NB4 (cell line): ENCODE measurements around the gene ARPC2.

Experiments used
- DNase-seq: peaks from one replicate; pipeline ENCODE4 v3.0.0; 2010; ENCODE audit warnings: low read depth
- H3K4me3 ChIP-seq: one replicate; pipeline ENCODE4 v1.5.1; 2011; ENCODE audit warnings: mild to moderate bottlenecking, low read depth, low read length, moderate library complexity
- MYC ChIP-seq: IDR thresholded peaks from 2 replicates; pipeline ENCODE4 v1.6.1; 2011; ENCODE audit warnings: low read depth, low read length
- POLR2A ChIP-seq: IDR thresholded peaks from 2 replicates; pipeline ENCODE4 v1.6.1; 2011; ENCODE audit warnings: mild to moderate bottlenecking; ENCODE audit not compliant: insufficient read length; ENCODE audit errors: extremely low read depth
- TF ChIP-seq, protein P1 (sequence below): IDR thresholded peaks from 2 replicates; pipeline ENCODE4 v1.6.1; 2011; ENCODE audit warnings: low read depth, low read length
- TF ChIP-seq, protein P2 (sequence below): IDR thresholded peaks from one replicate; pipeline ENCODE4 v1.5.1; 2012; ENCODE audit warnings: low read depth, low read length

The ARPC2 gene

DNA sequence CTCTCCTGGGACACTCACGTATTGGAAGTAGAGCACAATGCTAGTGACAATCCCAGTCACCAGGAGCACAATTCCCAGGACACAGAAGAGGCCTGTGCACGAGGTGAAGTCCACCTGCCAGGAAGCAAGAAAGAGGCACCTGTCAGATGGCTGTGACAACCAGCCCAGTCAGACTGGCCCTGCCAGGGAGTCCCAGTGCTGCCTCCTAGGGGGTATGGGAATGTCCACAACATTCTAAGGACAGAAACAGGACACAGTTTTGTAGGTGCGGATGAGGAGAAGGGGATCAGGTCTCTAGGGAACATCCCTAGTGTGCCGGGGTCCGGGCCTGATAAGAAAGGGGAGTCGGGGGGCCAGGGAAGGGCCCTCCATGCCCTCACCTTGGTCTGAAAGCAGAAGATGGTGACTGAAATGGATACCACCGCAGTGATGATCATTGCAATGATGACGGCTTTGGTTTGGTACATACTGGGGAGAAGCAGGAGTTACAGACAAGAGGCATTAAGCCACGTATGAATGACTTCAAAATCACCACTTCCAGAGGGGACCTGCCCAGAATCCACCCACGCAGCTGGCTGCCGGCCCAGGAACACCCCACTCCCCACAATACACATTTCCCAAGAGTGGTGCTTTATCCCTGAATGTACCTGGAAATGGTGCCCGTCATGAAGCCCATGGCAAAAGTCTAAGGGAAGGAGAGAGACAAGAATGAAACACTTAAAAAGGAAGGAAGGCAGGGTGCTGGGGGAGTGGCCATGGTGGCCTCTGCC, 60.2 kb downstream of the ARPC2 start:
- H3K4me3 ChIP-seq, result no peak overlapping the region
- TF ChIP-seq POLR2A, result no peak
- TF ChIP-seq, protein P1, sequence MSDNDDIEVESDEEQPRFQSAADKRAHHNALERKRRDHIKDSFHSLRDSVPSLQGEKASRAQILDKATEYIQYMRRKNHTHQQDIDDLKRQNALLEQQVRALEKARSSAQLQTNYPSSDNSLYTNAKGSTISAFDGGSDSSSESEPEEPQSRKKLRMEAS, result no peak
- TF ChIP-seq MYC, result no peak
- TF ChIP-seq, protein P2, sequence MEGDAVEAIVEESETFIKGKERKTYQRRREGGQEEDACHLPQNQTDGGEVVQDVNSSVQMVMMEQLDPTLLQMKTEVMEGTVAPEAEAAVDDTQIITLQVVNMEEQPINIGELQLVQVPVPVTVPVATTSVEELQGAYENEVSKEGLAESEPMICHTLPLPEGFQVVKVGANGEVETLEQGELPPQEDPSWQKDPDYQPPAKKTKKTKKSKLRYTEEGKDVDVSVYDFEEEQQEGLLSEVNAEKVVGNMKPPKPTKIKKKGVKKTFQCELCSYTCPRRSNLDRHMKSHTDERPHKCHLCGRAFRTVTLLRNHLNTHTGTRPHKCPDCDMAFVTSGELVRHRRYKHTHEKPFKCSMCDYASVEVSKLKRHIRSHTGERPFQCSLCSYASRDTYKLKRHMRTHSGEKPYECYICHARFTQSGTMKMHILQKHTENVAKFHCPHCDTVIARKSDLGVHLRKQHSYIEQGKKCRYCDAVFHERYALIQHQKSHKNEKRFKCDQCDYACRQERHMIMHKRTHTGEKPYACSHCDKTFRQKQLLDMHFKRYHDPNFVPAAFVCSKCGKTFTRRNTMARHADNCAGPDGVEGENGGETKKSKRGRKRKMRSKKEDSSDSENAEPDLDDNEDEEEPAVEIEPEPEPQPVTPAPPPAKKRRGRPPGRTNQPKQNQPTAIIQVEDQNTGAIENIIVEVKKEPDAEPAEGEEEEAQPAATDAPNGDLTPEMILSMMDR, result peak; percentile 24

GRCh38 chr2:218277921-218278320, 60.9 kb downstream of the ARPC2 start:
- TF ChIP-seq MYC, result no peak
- no peak overlapping the region for H3K4me3 ChIP-seq
- DNase-seq, result no peak

More for the DNA sequence above, 60.2 kb downstream of the ARPC2 start:
- no peak for DNase-seq

DNA sequence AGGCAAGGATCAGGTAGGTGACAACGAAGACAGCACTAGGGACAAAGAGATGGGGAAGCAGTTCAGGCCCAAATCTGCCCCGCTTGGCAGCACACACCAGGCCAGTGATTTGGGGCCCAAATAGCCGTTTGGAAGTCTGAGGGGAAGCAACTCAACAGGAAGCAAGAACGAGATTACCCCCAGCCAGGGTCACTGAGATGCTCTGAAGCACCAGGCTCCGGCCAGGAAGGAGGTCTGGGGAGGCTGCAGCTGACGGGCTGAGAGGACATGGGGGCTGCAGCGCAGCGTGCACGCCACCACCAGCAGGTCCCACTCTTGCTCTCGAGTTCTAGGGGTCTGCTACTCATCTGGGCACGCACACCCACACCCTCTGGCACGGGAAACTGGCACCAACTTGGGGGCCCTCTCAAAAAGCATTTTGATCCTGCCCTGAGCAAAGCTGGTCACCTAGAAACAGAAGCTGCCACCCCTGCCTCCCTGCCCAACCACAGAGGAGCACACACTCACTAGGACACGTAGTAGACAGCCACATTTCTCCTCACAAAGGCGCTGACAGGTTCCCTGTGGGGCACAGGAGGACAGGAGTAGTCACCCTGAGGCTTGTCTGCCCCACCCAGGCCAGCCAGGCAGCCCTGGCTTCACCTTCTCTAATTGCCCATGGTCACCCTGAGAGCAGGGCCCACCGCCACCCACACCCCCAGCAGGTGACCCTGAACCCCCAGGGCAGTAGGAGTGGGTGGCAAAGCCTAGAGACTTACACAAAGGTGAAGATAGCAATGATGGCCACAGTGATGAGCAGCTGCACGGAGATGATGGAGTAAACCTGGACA, 61.8 kb downstream of the ARPC2 start:
- DNase-seq, result no peak

DNA sequence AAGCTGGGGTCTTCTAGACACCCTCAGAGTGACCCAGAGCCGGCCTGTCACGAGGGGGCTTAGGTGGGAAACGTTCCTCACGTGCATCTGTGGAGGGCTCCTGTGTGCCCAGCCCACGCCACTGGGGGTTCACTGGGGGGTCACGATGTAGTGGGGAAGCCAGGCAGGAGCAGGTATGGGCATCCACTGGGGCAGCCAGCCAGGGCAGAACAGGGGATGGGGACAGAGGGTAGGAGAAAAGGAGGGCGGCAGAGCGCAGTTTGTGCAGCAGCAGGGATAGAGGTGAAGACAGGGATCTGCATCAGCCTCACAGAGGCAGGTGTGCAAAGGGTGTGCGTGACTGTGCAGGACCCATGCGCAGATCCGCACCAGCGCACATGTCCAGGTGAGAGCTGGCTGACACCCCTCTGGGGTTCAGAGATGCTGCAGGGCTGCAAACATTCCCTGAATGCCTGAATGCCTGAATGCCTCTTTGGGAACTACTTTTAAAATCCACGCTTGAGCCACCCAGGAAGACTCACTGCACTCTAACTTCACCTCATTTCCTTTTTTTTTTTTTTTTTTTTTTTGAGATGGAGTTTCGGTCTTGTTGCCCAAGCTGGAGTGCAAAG, 63.4 kb downstream of the ARPC2 start:
- DNase-seq, result no peak
- no peak overlapping the region for H3K4me3 ChIP-seq
- TF ChIP-seq, protein P1, result no peak
- TF ChIP-seq POLR2A (no peak), MYC (no peak)
- TF ChIP-seq, protein P2, result no peak

More for the DNA sequence above, 61.8 kb downstream of the ARPC2 start:
- no peak overlapping the region for H3K4me3 ChIP-seq
- TF ChIP-seq MYC (no peak), POLR2A (no peak)
- TF ChIP-seq, protein P1, result no peak
- TF ChIP-seq, protein P2, result no peak

DNA sequence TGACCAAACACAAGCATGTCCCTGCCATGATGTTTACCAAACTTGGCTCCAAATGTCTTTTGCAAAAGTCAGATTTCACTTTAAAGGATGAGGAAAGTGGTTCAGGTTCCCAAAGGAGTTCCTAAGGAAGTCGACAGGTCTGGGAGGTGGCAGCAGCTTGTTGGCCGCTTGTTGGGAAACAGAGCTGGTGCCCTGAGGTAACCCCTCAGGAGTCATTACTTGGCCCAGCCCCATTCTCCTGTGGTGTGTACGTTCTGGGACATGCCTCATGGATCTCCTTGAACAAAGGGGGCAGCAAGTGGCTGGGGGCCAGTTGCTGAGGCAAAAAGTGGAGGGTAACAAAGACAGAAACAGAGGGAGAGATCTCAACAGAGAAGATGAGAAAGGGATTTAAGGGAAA, 64.5 kb downstream of the ARPC2 start:
- H3K4me3 ChIP-seq, result no peak overlapping the region
- DNase-seq, result no peak
- TF ChIP-seq, protein P1, result no peak
- no peak for TF ChIP-seq POLR2A

- DNase-seq, result no peak
- TF ChIP-seq, protein P2, result no peak
- H3K4me3 ChIP-seq, result no peak overlapping the region
Measured at GRCh38 chr2:218282173-218282991, 65.4 kb downstream of the ARPC2 start.
